Measurements from ENCODE around the gene DMAC2L. TPM values are rescaled to one million over a fixed set of nuclear protein-coding genes. Genes with fewer than 3 reads are reported as not detected.

Gene DMAC2L
- total RNA-seq, 1 experiment from 2014 or later, result 8.9 TPM

DNA sequence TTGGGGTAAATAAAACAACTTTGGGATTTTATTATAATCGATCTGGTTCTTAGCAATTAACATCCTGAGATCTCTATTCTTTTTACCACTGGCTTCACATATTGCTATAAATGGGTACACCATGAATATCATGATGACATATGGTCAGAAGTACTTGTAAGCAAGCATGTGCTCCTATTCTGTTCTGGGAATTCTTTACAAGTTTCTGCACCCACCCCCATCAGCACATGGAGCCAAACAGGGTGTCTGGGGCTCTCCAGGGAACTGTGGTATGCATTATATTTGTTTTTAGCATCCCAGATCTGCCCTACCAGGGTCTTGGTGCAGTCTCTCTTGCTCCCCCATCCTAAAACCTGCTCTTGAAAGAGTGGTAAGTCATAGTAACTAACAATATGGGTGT lies 31.3 kb downstream of the DMAC2L start:
- ChIA-PET POLR2A (no interaction called here), CTCF (no interaction called here), RAD21 (ENCODE audit: low non-redundant PET in 1 of 2, low total read pairs in 2 of 2, uncharacterized antibody in 2 of 2, unreplicated experiment in 2 of 2) (no interaction called here)
- Histone ChIP-seq H3K36me3 (ENCODE audit: control insufficient read depth in 1 of 2, insufficient read depth in 2 of 2, low read length in 2 of 2) (no peaks in the 10 kb centered on the region), H3K27ac (ENCODE audit: low read depth, low read length) (no peak overlapping the region), H3K4me3 (replicated peaks in 1 of 2; ENCODE audit: low read depth in 1 of 2, low read length in 2 of 2) (no peak overlapping the region), H3K79me2 (ENCODE audit: insufficient read depth, low read length) (no peaks in the 10 kb centered on the region), H3K9me2 (ENCODE audit: insufficient read depth) (no peaks in the 10 kb centered on the region), H3K4me2 (ENCODE audit: low read length) (no peak overlapping the region), H3K9me3 (ENCODE audit: control insufficient read depth in 1 of 2, insufficient read depth in 1 of 2, low read depth in 1 of 2, low read length in 2 of 2) (no peaks in the 10 kb centered on the region), H4K20me1 (ENCODE audit: insufficient read depth) (no peaks in the 10 kb centered on the region), H3K27me3 (ENCODE audit: insufficient read depth, low read length) (no peaks in the 10 kb centered on the region), H3K4me1 (ENCODE audit: control insufficient read depth in 1 of 2, insufficient read depth in 2 of 2, low read length in 2 of 2) (peaks cover 0 to 10% of the 10 kb centered on the region in 2 experiments; a peak in 2 of 4 replicates), H2AFZ (ENCODE audit: low read depth, low read length, poor library complexity, severe bottlenecking) (no peak overlapping the region), H3K9ac (ENCODE audit: low read length) (no peak overlapping the region)
- intact Hi-C loops (cut with micrococcal nuclease), result no loop called here
- ATAC-seq, result no peak
- BruUV-seq (replicated peaks), result no TSS peak
- DNase-seq (ENCODE audit: low read depth, low spot score), result no peak
- TF ChIP-seq CBX3 (IDR thresholded peaks at IDR 0.05; ENCODE audit: low read depth) (no peak), REST (IDR thresholded peaks at IDR 0.05; ENCODE audit: low read depth) (no peak), SP1 (IDR thresholded peaks at IDR 0.05; ENCODE audit: low read depth) (no peak), FOSL1 (IDR thresholded peaks at IDR 0.05; ENCODE audit: low read depth) (no peak), YY1 (IDR thresholded peaks at IDR 0.05; ENCODE audit: extremely low read depth, insufficient replicate concordance, low read depth, low read length) (no peak), POLR2A (IDR thresholded peaks at IDR 0.05; ENCODE audit: borderline replicate concordance, extremely low read depth, insufficient read depth, insufficient read length) (no peak), ZNF274 (IDR thresholded peaks at IDR 0.05; ENCODE audit: low read depth, low read length) (no peak), ELF1 (IDR thresholded peaks at IDR 0.05; ENCODE audit: borderline replicate concordance, low read depth) (no peak), CEBPB (IDR thresholded peaks at IDR 0.05; ENCODE audit: low read depth) (no peak), SIN3A (IDR thresholded peaks at IDR 0.05; ENCODE audit: low read depth) (no peak), JUND (IDR thresholded peaks at IDR 0.05) (no peak), EZH2phosphoT487 (IDR thresholded peaks at IDR 0.05; ENCODE audit: borderline replicate concordance) (no peak), EGR1 (IDR thresholded peaks at IDR 0.05; ENCODE audit: low read depth) (no peak), SRF (IDR thresholded peaks at IDR 0.05; ENCODE audit: low read depth) (no peak), ZFX (IDR thresholded peaks at IDR 0.05) (no peak)
- TF ChIP-seq, protein P1, sequence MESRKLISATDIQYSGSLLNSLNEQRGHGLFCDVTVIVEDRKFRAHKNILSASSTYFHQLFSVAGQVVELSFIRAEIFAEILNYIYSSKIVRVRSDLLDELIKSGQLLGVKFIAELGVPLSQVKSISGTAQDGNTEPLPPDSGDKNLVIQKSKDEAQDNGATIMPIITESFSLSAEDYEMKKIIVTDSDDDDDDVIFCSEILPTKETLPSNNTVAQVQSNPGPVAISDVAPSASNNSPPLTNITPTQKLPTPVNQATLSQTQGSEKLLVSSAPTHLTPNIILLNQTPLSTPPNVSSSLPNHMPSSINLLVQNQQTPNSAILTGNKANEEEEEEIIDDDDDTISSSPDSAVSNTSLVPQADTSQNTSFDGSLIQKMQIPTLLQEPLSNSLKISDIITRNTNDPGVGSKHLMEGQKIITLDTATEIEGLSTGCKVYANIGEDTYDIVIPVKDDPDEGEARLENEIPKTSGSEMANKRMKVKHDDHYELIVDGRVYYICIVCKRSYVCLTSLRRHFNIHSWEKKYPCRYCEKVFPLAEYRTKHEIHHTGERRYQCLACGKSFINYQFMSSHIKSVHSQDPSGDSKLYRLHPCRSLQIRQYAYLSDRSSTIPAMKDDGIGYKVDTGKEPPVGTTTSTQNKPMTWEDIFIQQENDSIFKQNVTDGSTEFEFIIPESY (IDR thresholded peaks at IDR 0.05; ENCODE audit: extremely low read depth, insufficient replicate concordance, low read length), result no peak
- TF ChIP-seq, protein P2, sequence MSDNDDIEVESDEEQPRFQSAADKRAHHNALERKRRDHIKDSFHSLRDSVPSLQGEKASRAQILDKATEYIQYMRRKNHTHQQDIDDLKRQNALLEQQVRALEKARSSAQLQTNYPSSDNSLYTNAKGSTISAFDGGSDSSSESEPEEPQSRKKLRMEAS (IDR thresholded peaks at IDR 0.05), result no peak
- TF ChIP-seq, protein P3, sequence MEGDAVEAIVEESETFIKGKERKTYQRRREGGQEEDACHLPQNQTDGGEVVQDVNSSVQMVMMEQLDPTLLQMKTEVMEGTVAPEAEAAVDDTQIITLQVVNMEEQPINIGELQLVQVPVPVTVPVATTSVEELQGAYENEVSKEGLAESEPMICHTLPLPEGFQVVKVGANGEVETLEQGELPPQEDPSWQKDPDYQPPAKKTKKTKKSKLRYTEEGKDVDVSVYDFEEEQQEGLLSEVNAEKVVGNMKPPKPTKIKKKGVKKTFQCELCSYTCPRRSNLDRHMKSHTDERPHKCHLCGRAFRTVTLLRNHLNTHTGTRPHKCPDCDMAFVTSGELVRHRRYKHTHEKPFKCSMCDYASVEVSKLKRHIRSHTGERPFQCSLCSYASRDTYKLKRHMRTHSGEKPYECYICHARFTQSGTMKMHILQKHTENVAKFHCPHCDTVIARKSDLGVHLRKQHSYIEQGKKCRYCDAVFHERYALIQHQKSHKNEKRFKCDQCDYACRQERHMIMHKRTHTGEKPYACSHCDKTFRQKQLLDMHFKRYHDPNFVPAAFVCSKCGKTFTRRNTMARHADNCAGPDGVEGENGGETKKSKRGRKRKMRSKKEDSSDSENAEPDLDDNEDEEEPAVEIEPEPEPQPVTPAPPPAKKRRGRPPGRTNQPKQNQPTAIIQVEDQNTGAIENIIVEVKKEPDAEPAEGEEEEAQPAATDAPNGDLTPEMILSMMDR (IDR thresholded peaks at IDR 0.05 in 2 of 3, conservative IDR thresholded peaks at IDR 0.05 in 1 of 3; ENCODE audit: borderline replicate concordance in 1 of 3, insufficient read depth in 1 of 3, low read depth in 2 of 3, low read length in 2 of 3), result no peak
- TF ChIP-seq, protein P4, sequence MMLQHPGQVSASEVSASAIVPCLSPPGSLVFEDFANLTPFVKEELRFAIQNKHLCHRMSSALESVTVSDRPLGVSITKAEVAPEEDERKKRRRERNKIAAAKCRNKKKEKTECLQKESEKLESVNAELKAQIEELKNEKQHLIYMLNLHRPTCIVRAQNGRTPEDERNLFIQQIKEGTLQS (IDR thresholded peaks at IDR 0.05), result no peak
